Panc1 (cell line): ENCODE data around the gene PAXIP1. TPM values are rescaled to one million over a fixed set of nuclear protein-coding genes. Genes with fewer than 3 reads are reported as not detected.

Source experiments
- ATAC-seq: fragments of 200-7000 bp; cut with Tn5 transposase; 2 replicates; pipeline ENCODE4 v1.9.1; 2020; ENCODE audit warnings: mild to moderate bottlenecking, moderate library complexity
- BruUV-seq: library from RNA; stranded (reverse); fragments of 400-500 nt; replicated peaks from 2 replicates; lab custom pipeline; 2021; lab: Mats Ljungman, UMichigan
- CTCF ChIA-PET: fragments of 300-600 bp; sonication (Branson Sonifier 250); formaldehyde crosslinking; loops from one replicate; lab custom pipeline; 2022; ENCODE audit warnings: antibody characterized with exemption; lab: Charles Lee
- POLR2A ChIA-PET: fragments of 300-600 bp; sonication (Branson Sonifier 250); formaldehyde crosslinking; loops from one replicate; lab custom pipeline; 2022; ENCODE audit warnings: antibody characterized with exemption; lab: Charles Lee
- DNase-seq: peaks from one replicate; pipeline ENCODE4 v3.0.0-alpha.2; 2010; ENCODE audit warnings: low read depth, low spot score
- H3K27ac ChIP-seq: 2 replicates; pipeline ENCODE4 v1.5.1; 2011; ENCODE audit warnings: mild to moderate bottlenecking, low read length, inconsistent platforms
- H3K27me3 ChIP-seq: fragments of 200-500 bp; sonication (Bioruptor generic); 2 replicates; pipeline ENCODE4 v1.6.0; 2014; ENCODE audit warnings: low read length, inconsistent platforms; ENCODE audit not compliant: control insufficient read depth, insufficient read depth
- H3K36me3 ChIP-seq: fragments of 200-500 bp; sonication (Bioruptor generic); 2 replicates; pipeline ENCODE4 v1.5.1; 2014; ENCODE audit warnings: inconsistent platforms, mild to moderate bottlenecking, low read length, moderate library complexity; ENCODE audit not compliant: control insufficient read depth, insufficient read depth
- H3K4me1 ChIP-seq: 2 replicates; pipeline ENCODE4 v1.5.1; 2011; ENCODE audit warnings: inconsistent platforms, mild to moderate bottlenecking, low read length, moderate library complexity; ENCODE audit not compliant: control insufficient read depth, insufficient read depth
- H3K4me3 ChIP-seq, 2 experiments: 2 replicates each; pipeline ENCODE4 v1.5.1; 2011 to 2012; ENCODE audit warnings: low read depth in 2 of 2, low read length in 2 of 2, mild to moderate bottlenecking in 2 of 2, inconsistent platforms in 1 of 2, moderate library complexity in 1 of 2
- H3K9me3 ChIP-seq: fragments of 200-500 bp; sonication (Bioruptor generic); 2 replicates; pipeline ENCODE4 v1.5.1; 2014; ENCODE audit warnings: low read depth, mild to moderate bottlenecking, inconsistent platforms, low read length, moderate library complexity; ENCODE audit not compliant: control insufficient read depth, insufficient read depth
- POLR2AphosphoS5 ChIP-seq: IDR thresholded peaks from 2 replicates; pipeline ENCODE4 v1.6.1; 2012; ENCODE audit warnings: mild to moderate bottlenecking, low read depth, low read length, moderate library complexity
- SIN3A ChIP-seq: IDR thresholded peaks from 2 replicates; pipeline ENCODE4 v1.6.1; 2012; ENCODE audit warnings: low read depth, mild to moderate bottlenecking, low read length, moderate library complexity, borderline replicate concordance; ENCODE audit not compliant: insufficient read depth
- TCF7L2 ChIP-seq: IDR thresholded peaks from 2 replicates; pipeline ENCODE4 v1.6.1; 2011; ENCODE audit warnings: mild to moderate bottlenecking, low read depth, low read length, inconsistent platforms
- in situ Hi-C: cut with HindIII; loops from 2 replicates; pipeline ENCODE4 v1.10.0; 2016; ENCODE audit warnings: low sequenced_read_pairs, low pct_unique_long_range_greater_than_20kb
- intact Hi-C: fragments of 100-400 bp; cut with micrococcal nuclease; formaldehyde crosslinking; loops from one replicate; pipeline ENCODE4 v1.10.0; 2022; ENCODE audit not compliant: unreplicated experiment
- total RNA-seq: library from RNA; stranded (reverse); gene quantifications from one replicate; pipeline ENCODE4 v1.2.1, GENCODE V29; 2021; ENCODE audit not compliant: unreplicated experiment
- TF ChIP-seq, protein P1 (sequence below), 2 experiments: IDR thresholded peaks; 2 replicates each; pipeline ENCODE4 v1.6.1; 2011 to 2012; ENCODE audit warnings: low read depth in 2 of 2, control low read depth in 1 of 2, low read length in 1 of 2, mild to moderate bottlenecking in 1 of 2, moderate library complexity in 1 of 2; ENCODE audit not compliant: insufficient read depth in 1 of 2
- TF ChIP-seq, protein P2 (sequence below): fragments of 450-650 bp; IDR thresholded peaks from 2 replicates; pipeline ENCODE4 v1.5.1; 2017; ENCODE audit warnings: mild to moderate bottlenecking

The PAXIP1 gene
- total RNA-seq, 1 experiment from 2014 or later, result 27.3 TPM

DNA sequence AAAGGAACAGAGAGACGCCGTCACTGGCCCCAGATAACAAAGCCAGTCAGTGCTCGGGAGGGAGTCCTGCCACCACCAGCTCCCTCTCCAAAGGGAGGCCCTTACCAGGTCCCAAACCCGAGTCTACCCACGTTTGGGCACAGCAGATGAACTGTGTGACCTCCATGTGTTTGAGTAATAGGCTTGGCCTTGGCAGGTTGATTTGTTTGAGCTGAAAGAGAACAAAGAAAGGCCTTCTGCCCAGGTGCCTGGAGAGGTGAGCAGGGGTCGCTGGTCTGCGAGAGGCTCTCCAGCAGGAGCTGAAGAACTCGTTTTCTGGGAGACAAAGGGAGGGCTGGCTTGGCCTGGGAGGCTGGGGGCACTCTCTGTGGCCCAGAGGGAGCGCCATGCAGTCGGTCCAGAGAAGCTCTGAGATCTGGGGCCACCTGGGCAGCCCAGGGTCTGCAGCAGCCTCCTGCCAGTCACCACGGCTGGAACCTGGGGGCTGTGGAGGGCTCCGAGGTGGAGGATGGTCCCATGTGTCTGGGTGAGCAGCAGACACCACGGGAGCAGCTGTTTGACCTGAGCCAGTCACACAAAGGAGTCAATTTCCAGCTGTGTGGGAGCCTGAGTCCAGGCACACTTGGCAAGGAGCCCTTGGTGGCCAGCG, 99.7 kb downstream of the PAXIP1 start:
- CTCF ChIA-PET, result no interaction called here
- TF ChIP-seq SIN3A (no peak), TCF7L2 (no peak)
- TF ChIP-seq, protein P1, sequence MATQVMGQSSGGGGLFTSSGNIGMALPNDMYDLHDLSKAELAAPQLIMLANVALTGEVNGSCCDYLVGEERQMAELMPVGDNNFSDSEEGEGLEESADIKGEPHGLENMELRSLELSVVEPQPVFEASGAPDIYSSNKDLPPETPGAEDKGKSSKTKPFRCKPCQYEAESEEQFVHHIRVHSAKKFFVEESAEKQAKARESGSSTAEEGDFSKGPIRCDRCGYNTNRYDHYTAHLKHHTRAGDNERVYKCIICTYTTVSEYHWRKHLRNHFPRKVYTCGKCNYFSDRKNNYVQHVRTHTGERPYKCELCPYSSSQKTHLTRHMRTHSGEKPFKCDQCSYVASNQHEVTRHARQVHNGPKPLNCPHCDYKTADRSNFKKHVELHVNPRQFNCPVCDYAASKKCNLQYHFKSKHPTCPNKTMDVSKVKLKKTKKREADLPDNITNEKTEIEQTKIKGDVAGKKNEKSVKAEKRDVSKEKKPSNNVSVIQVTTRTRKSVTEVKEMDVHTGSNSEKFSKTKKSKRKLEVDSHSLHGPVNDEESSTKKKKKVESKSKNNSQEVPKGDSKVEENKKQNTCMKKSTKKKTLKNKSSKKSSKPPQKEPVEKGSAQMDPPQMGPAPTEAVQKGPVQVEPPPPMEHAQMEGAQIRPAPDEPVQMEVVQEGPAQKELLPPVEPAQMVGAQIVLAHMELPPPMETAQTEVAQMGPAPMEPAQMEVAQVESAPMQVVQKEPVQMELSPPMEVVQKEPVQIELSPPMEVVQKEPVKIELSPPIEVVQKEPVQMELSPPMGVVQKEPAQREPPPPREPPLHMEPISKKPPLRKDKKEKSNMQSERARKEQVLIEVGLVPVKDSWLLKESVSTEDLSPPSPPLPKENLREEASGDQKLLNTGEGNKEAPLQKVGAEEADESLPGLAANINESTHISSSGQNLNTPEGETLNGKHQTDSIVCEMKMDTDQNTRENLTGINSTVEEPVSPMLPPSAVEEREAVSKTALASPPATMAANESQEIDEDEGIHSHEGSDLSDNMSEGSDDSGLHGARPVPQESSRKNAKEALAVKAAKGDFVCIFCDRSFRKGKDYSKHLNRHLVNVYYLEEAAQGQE (IDR thresholded peaks at IDR 0.05; ENCODE audit: insufficient read depth in 1 of 2, low read depth in 2 of 2, low read length in 1 of 2), result no peak
- TF ChIP-seq, protein P2, sequence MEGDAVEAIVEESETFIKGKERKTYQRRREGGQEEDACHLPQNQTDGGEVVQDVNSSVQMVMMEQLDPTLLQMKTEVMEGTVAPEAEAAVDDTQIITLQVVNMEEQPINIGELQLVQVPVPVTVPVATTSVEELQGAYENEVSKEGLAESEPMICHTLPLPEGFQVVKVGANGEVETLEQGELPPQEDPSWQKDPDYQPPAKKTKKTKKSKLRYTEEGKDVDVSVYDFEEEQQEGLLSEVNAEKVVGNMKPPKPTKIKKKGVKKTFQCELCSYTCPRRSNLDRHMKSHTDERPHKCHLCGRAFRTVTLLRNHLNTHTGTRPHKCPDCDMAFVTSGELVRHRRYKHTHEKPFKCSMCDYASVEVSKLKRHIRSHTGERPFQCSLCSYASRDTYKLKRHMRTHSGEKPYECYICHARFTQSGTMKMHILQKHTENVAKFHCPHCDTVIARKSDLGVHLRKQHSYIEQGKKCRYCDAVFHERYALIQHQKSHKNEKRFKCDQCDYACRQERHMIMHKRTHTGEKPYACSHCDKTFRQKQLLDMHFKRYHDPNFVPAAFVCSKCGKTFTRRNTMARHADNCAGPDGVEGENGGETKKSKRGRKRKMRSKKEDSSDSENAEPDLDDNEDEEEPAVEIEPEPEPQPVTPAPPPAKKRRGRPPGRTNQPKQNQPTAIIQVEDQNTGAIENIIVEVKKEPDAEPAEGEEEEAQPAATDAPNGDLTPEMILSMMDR, result no peak
- Histone ChIP-seq H3K4me1 (no peaks in the 10 kb centered on the region), H3K27ac (no peak overlapping the region), H3K4me3 (no peak overlapping the region), H3K27me3 (no peaks in the 10 kb centered on the region), H3K36me3 (no peaks in the 10 kb centered on the region), H3K9me3 (no peaks in the 10 kb centered on the region)
- BruUV-seq, result no TSS peak
- POLR2A ChIA-PET, result no interaction called here
- ATAC-seq (no peak), DNase-seq (no peak)
- in situ Hi-C loops, result no loop called here
- intact Hi-C loops, result no loop called here

DNA sequence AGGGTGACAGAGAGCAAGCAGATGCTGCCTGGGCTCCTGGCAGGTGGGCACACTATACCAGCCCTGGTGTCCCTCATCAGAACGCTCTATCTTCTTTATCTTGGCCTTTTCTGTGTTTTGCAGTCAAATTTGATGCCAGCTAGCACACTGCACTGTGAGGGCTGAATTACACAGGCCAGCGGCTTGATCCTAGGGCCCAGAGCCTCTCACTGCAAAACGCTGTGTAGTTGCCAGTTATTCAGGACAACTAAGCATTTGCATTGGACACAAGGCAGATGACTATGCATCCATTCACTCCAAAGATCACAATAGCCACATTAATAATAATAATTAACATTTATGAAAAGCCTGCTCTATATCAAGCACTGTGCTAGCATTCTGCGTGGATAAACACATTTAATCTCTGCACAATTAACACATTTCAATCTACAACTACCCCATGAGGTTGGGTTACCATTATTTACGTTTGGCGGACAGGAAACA, 100.3 kb downstream of the PAXIP1 start:
- no peaks in the 10 kb centered on the region for H3K9me3 ChIP-seq
- no peak for TF ChIP-seq POLR2AphosphoS5
- no peak for TF ChIP-seq SIN3A
- TF ChIP-seq, protein P1 (IDR thresholded peaks at IDR 0.05; ENCODE audit: insufficient read depth in 1 of 2, low read depth in 2 of 2, low read length in 1 of 2), result no peak
- TF ChIP-seq, protein P2, result no peak
- no peak for TF ChIP-seq TCF7L2
- H3K36me3 ChIP-seq, result no peaks in the 10 kb centered on the region
- H3K27ac ChIP-seq, result no peak overlapping the region
- in situ Hi-C loops, result no loop called here
- H3K4me1 ChIP-seq, result no peaks in the 10 kb centered on the region
- DNase-seq, result no peak
- ATAC-seq, result no peak
- ChIA-PET CTCF (no interaction called here), POLR2A (no interaction called here)
- no peak overlapping the region for H3K4me3 ChIP-seq
- intact Hi-C loops, result no loop called here
- no TSS peak for BruUV-seq
- H3K27me3 ChIP-seq, result no peaks in the 10 kb centered on the region
